GM12865 (cell line): Measurements from ENCODE around the gene SPACA4.
A peak's percentile ranks its signal among the peaks of the same experiment; 100 is the strongest.

Experiments
- DNase-seq: peaks from one replicate; pipeline ENCODE4 v3.0.0; 2010; ENCODE audit warnings: low read depth
- H3K4me3 ChIP-seq: 2 replicates; pipeline ENCODE4 v1.5.1; 2011; ENCODE audit warnings: mild to moderate bottlenecking, low read depth, low read length, control low read depth
- CTCF ChIP-seq: IDR thresholded peaks from 2 replicates; pipeline ENCODE4 v1.5.1; 2011; ENCODE audit warnings: low read length, control low read depth, low read depth, inconsistent platforms; ENCODE audit not compliant: insufficient read depth; ENCODE audit errors: missing control alignments

The SPACA4 gene

GRCh38 chr19:48606463-48607358, at the start of gene SPACA4:
SPACA4 (plus strand) TSS chr19:48606742; CDS start chr19:48606979, 237 bp downstream.
- no peak for DNase-seq

GRCh38 chr19:48556825-48557224, 49.7 kb upstream of the SPACA4 start:
- H3K4me3 ChIP-seq, result no peak overlapping the region
- TF ChIP-seq CTCF, result no peak
- no peak for DNase-seq

More at GRCh38 chr19:48606463-48607358, at the start of gene SPACA4:
- TF ChIP-seq CTCF, result no peak
- H3K4me3 ChIP-seq, result no peak within 1 kb of the TSS

- no peak overlapping the region for H3K4me3 ChIP-seq
- DNase-seq, result no peak
- TF ChIP-seq CTCF, result no peak
These were observed 48.4 kb upstream of the SPACA4 start for GRCh38 chr19:48558018-48558684.

GRCh38 chr19:48560095-48560530, 46.4 kb upstream of the SPACA4 start:
- H3K4me3 ChIP-seq, result no peak overlapping the region
- no peak for TF ChIP-seq CTCF
- peak; percentile 10 for DNase-seq

- no peak overlapping the region for H3K4me3 ChIP-seq
- TF ChIP-seq CTCF, result no peak
- DNase-seq, result no peak
These were observed 45.1 kb upstream of the SPACA4 start for GRCh38 chr19:48561412-48561811.

- H3K4me3 ChIP-seq, result no peak overlapping the region
- no peak for TF ChIP-seq CTCF
- no peak for DNase-seq
These were observed 41.5 kb upstream of the SPACA4 start for GRCh38 chr19:48565090-48565489.
